Measurements from ENCODE around the gene CD300E. TPM values are rescaled to one million over a fixed set of nuclear protein-coding genes. Genes with fewer than 3 reads are reported as not detected.

CD300E gene
- polyA plus RNA-seq (2013, experiment 1 of 2): 0.05 TPM
- polyA plus RNA-seq (2013, experiment 2 of 2): 0.06 TPM

- 82% methylated on average over 5 of the region's 5 CpGs for WGBS
- Histone ChIP-seq H3K36me3 (ENCODE audit: insufficient read depth, low read length) (no peaks in the 10 kb centered on the region), H3K4me1 (ENCODE audit: insufficient read depth, low read length) (no peaks in the 10 kb centered on the region), H3K27ac (ENCODE audit: low read depth, low read length) (no peak within 1 kb of the TSS), H3K27me3 (ENCODE audit: insufficient read depth, low read length) (peaks cover 18% of the 10 kb centered on the region), H3K9me3 (ENCODE audit: insufficient read depth, low read depth, low read length) (no peaks in the 10 kb centered on the region), H3K4me3 (ENCODE audit: low read length) (no peak within 1 kb of the TSS), H3K9ac (ENCODE audit: low read depth, low read length) (no peak within 1 kb of the TSS)
Measured at GRCh38 chr17:74623693-74624093, at the start of gene CD300E. Gene CD300E, minus strand, starts transcription at chr17:74623738. Its CDS starts 117 bp downstream, at chr17:74623621.

- Histone ChIP-seq H3K4me3 (ENCODE audit: low read length) (no peak overlapping the region), H3K9ac (ENCODE audit: low read depth, low read length) (no peak overlapping the region), H3K27me3 (ENCODE audit: insufficient read depth, low read length) (peaks cover 76% of the 10 kb centered on the region), H3K36me3 (ENCODE audit: insufficient read depth, low read length) (no peaks in the 10 kb centered on the region), H3K4me1 (ENCODE audit: insufficient read depth, low read length) (no peaks in the 10 kb centered on the region), H3K9me3 (ENCODE audit: insufficient read depth, low read depth, low read length) (no peaks in the 10 kb centered on the region), H3K27ac (ENCODE audit: low read depth, low read length) (no peak overlapping the region)
- WGBS: 7% methylated on average over 57 of the region's 57 CpGs
Measured at GRCh38 chr17:74671031-74671771, 47.7 kb upstream of the CD300E start.

- Histone ChIP-seq H3K27ac (ENCODE audit: low read depth, low read length) (no peak overlapping the region), H3K36me3 (ENCODE audit: insufficient read depth, low read length) (no peaks in the 10 kb centered on the region), H3K9me3 (ENCODE audit: insufficient read depth, low read depth, low read length) (no peaks in the 10 kb centered on the region), H3K4me1 (ENCODE audit: insufficient read depth, low read length) (no peaks in the 10 kb centered on the region), H3K27me3 (ENCODE audit: insufficient read depth, low read length) (peaks cover 76% of the 10 kb centered on the region), H3K4me3 (ENCODE audit: low read length) (no peak overlapping the region), H3K9ac (ENCODE audit: low read depth, low read length) (no peak overlapping the region)
- 72% methylated on average over 6 of the region's 6 CpGs for WGBS
Measured at GRCh38 chr17:74670329-74670728, 46.8 kb upstream of the CD300E start.

- Histone ChIP-seq H3K9me3 (ENCODE audit: insufficient read depth, low read depth, low read length) (no peaks in the 10 kb centered on the region), H3K36me3 (ENCODE audit: insufficient read depth, low read length) (no peaks in the 10 kb centered on the region), H3K4me3 (ENCODE audit: low read length) (no peak overlapping the region), H3K4me1 (ENCODE audit: insufficient read depth, low read length) (0 out of 2 replicates have a peak, but pooled peaks cover 2% of the 10 kb centered on the region), H3K27ac (ENCODE audit: low read depth, low read length) (no peak overlapping the region), H3K27me3 (ENCODE audit: insufficient read depth, low read length) (peaks cover 19% of the 10 kb centered on the region), H3K9ac (ENCODE audit: low read depth, low read length) (no peak overlapping the region)
- 100% methylated on average over 1 of the region's 3 CpGs for WGBS
Measured at GRCh38 chr17:74663561-74663960, 40.0 kb upstream of the CD300E start.

- H3K27ac ChIP-seq (ENCODE audit: low read depth, low read length): no peak overlapping the region
- H3K9me3 ChIP-seq (ENCODE audit: insufficient read depth, low read depth, low read length): no peaks in the 10 kb centered on the region
- H3K36me3 ChIP-seq (ENCODE audit: insufficient read depth, low read length): no peaks in the 10 kb centered on the region
- no peaks in the 10 kb centered on the region; the same call in 1 of the 2 replicates for H3K27me3 ChIP-seq (ENCODE audit: insufficient read depth, low read length)
- WGBS: no CpG with 5 or more reads among the region's 4 CpGs
- H3K9ac ChIP-seq (ENCODE audit: low read depth, low read length): no peak overlapping the region
- H3K4me1 ChIP-seq (ENCODE audit: insufficient read depth, low read length): 0 out of 2 replicates have a peak, but pooled peaks cover 2% of the 10 kb centered on the region
- H3K4me3 ChIP-seq (ENCODE audit: low read length): no peak overlapping the region
Measured at GRCh38 chr17:74659889-74660288, 36.4 kb upstream of the CD300E start.

DNA sequence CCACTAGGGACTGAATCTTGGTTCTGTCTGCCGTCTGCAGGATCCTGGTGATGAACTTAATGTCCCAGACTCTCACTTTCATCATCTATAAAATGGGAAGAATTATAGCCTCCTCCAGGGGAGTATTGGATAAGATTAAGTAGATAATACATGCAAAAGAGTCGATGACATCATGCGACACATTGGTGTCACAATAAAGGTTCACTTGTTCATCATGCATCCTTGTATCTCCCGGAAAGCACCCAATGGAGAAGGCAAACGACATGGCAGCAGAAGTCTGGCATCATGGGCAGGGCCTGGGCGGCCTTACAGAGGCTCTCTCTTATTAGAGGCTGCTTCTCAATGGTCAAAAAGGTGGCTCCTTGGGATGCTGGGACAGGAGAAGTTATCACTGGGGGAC lies 35.1 kb upstream of the CD300E start:
- H3K27ac ChIP-seq (ENCODE audit: low read depth, low read length): no peak overlapping the region

DNA sequence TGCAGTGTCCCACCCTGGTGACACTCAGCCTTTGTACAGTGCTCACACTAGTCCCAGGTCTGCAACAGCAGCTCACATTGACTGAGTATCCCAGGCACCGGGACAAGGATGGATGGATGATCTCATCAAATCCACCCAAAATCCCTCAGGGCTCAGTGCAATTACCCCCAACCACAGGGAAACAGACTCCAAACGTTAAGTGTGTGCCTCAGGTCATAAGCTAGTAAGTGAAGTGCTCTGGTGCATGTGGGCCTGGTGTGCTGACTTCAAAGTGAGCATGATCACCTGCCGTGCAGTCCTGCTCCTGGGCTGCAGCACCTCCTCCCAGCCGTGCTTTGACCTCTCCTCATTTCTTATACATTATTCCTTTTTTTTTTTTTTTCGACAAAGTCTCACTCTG lies 31.2 kb upstream of the CD300E start:
- no peak overlapping the region for H3K27ac ChIP-seq (ENCODE audit: low read depth, low read length)
- no peaks in the 10 kb centered on the region for H3K4me1 ChIP-seq (ENCODE audit: insufficient read depth, low read length)
- peaks cover 32% of the 10 kb centered on the region for H3K27me3 ChIP-seq (ENCODE audit: insufficient read depth, low read length)
- WGBS: 64% methylated on average over 5 of the region's 5 CpGs
- H3K9me3 ChIP-seq (ENCODE audit: insufficient read depth, low read depth, low read length): no peaks in the 10 kb centered on the region
- no peaks in the 10 kb centered on the region for H3K36me3 ChIP-seq (ENCODE audit: insufficient read depth, low read length)
- no peak overlapping the region for H3K9ac ChIP-seq (ENCODE audit: low read depth, low read length)
- H3K4me3 ChIP-seq (ENCODE audit: low read length): no peak overlapping the region

More for the DNA sequence above, 35.1 kb upstream of the CD300E start:
- WGBS: 88% methylated on average over 6 of the region's 6 CpGs
- peaks cover 5% of the 10 kb centered on the region for H3K27me3 ChIP-seq (ENCODE audit: insufficient read depth, low read length)
- H3K4me1 ChIP-seq (ENCODE audit: insufficient read depth, low read length): 0 out of 2 replicates have a peak, but pooled peaks cover 2% of the 10 kb centered on the region
- H3K36me3 ChIP-seq (ENCODE audit: insufficient read depth, low read length): no peaks in the 10 kb centered on the region
- no peak overlapping the region for H3K9ac ChIP-seq (ENCODE audit: low read depth, low read length)
- H3K9me3 ChIP-seq (ENCODE audit: insufficient read depth, low read depth, low read length): no peaks in the 10 kb centered on the region
- no peak overlapping the region for H3K4me3 ChIP-seq (ENCODE audit: low read length)

GRCh38 chr17:74652020-74652419 lies 28.5 kb upstream of the CD300E start:
- H3K27me3 ChIP-seq (ENCODE audit: insufficient read depth, low read length): peaks cover 32% of the 10 kb centered on the region
- 86% methylated on average over 3 of the region's 3 CpGs for WGBS

DNA sequence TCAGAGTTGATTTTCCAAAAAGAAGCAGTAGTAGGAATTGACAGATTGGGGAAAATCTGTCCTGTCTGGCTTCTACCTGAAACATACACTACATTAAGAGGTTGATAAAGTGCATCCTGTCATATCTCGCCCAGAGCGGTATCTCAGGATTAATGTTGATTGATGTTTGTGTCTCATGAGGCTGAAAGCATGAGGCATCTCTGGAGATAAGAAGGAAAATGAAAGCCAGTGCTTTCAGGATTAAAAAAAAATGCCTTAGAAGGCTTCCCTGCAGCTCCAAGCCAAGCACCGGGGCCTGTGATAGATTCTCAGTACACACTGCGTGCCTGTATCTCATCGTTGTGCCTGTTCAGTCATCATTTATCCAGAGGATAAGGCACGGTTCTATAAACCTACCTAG lies 26.4 kb upstream of the CD300E start:
- H3K9ac ChIP-seq (ENCODE audit: low read depth, low read length): no peak overlapping the region
- H3K27ac ChIP-seq (ENCODE audit: low read depth, low read length): no peak overlapping the region
- WGBS: 88% methylated on average over 6 of the region's 6 CpGs
- no peaks in the 10 kb centered on the region for H3K9me3 ChIP-seq (ENCODE audit: insufficient read depth, low read depth, low read length)
- H3K4me1 ChIP-seq (ENCODE audit: insufficient read depth, low read length): no peaks in the 10 kb centered on the region
- H3K4me3 ChIP-seq (ENCODE audit: low read length): no peak overlapping the region
- H3K36me3 ChIP-seq (ENCODE audit: insufficient read depth, low read length): no peaks in the 10 kb centered on the region
- peaks cover 32% of the 10 kb centered on the region for H3K27me3 ChIP-seq (ENCODE audit: insufficient read depth, low read length)

More at GRCh38 chr17:74652020-74652419, 28.5 kb upstream of the CD300E start:
- no peak overlapping the region for H3K9ac ChIP-seq (ENCODE audit: low read depth, low read length)
- H3K4me1 ChIP-seq (ENCODE audit: insufficient read depth, low read length): no peaks in the 10 kb centered on the region
- H3K9me3 ChIP-seq (ENCODE audit: insufficient read depth, low read depth, low read length): no peaks in the 10 kb centered on the region
- no peaks in the 10 kb centered on the region for H3K36me3 ChIP-seq (ENCODE audit: insufficient read depth, low read length)
- no peak overlapping the region for H3K27ac ChIP-seq (ENCODE audit: low read depth, low read length)
- H3K4me3 ChIP-seq (ENCODE audit: low read length): no peak overlapping the region

DNA sequence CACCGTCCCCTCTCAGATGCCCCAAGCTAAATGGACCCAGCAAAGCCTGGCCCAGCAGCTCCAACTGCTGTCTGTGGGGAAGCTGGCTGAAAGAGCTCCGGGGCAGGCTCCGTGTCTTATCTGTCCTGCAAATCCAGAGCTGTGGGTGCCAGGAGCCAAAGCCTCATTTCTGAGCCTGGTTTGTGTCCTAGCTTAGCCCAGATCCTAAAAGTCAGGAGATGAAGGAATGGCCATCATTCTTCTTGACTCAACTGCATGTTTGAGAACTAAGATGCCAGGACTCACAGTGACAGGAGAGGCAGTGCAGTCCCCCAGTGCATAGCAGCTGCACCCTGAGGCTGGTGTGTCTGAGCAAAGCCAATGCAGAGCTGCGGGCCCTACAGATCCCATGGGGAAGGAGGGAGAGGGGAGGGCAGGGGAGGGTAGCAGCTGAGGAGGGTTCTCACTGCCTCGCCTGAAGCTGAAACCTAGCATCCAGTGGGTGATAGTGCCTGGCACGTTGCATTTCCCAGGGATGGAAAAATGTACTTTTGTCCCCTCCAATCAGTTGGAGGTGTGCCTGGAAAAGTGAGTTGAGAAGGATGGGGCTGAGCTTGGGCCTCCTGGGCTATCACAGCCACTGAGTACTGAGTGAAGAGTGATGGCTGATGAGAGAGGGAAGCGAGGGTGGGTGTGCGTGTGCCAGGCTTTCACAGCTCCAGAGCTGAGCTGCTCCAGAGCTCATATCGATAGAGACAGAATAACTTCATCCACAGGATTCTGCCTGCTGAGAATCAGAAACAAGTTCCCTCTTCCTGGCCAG lies 24.5 kb upstream of the CD300E start:
- Histone ChIP-seq H3K27me3 (ENCODE audit: insufficient read depth, low read length) (peaks cover 22% of the 10 kb centered on the region; the same call in 1 of the 2 replicates), H3K36me3 (ENCODE audit: insufficient read depth, low read length) (no peaks in the 10 kb centered on the region), H3K4me3 (ENCODE audit: low read length) (no peak overlapping the region), H3K9me3 (ENCODE audit: insufficient read depth, low read depth, low read length) (no peaks in the 10 kb centered on the region), H3K9ac (ENCODE audit: low read depth, low read length) (no peak overlapping the region), H3K27ac (ENCODE audit: low read depth, low read length) (no peak overlapping the region), H3K4me1 (ENCODE audit: insufficient read depth, low read length) (no peaks in the 10 kb centered on the region)
- 80% methylated on average over 9 of the region's 9 CpGs for WGBS

DNA sequence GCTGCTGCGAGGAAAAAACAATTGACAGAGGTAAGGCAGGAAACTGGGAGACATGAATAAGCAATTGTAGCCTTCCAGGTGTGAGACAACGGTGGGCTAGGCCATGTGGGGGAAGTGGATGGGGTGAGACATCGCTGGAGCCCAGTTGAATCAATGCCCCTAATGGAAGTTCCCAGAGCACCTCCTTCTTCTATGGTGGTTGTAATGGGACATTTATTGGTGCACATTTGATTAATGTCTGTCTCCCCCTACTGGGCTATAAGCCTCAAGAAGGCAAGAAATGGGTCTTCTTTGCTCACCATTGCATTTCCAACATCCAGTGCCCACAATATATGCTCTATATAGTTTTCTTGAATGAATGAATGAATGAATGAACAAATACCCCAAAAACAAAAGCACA lies 22.7 kb upstream of the CD300E start:
- H3K36me3 ChIP-seq (ENCODE audit: insufficient read depth, low read length): no peaks in the 10 kb centered on the region
- H3K4me3 ChIP-seq (ENCODE audit: low read length): no peak overlapping the region
- 69% methylated on average over 3 of the region's 3 CpGs for WGBS
- H3K9me3 ChIP-seq (ENCODE audit: insufficient read depth, low read depth, low read length): no peaks in the 10 kb centered on the region
- 0 out of 2 replicates have a peak, but pooled peaks cover 2% of the 10 kb centered on the region for H3K4me1 ChIP-seq (ENCODE audit: insufficient read depth, low read length)
- H3K27ac ChIP-seq (ENCODE audit: low read depth, low read length): no peak overlapping the region
- peaks cover 9% of the 10 kb centered on the region; the same call in 1 of the 2 replicates for H3K27me3 ChIP-seq (ENCODE audit: insufficient read depth, low read length)
- H3K9ac ChIP-seq (ENCODE audit: low read depth, low read length): no peak overlapping the region
